Measurements from ENCODE around the gene GMCL2.

Gene GMCL2

DNA sequence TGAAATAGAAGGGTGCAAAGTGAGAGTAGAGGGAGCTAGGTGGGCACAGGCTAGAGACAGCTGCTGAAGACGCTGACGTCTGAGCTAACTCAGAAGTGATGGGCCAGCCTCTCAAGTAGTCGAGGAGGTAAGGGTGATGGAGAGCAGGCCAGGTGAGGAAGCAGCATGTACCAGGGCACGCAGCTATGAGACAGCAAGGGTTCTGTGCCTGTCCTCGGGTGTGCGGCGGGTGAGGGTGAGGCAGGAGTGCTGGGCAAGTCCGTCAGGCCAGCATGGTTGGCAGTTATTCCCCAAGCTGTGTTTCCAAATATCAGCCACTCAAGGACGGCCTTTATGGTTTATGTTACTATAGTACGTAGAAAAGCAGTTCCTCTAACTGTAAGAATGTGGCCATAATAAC lies 50.2 kb downstream of the GMCL2 start:
- DNase-seq: no peak
